GM12878 (cell line): Measurements from ENCODE around the gene ASCC1. TPM values are rescaled to one million over a fixed set of nuclear protein-coding genes. Genes with fewer than 3 reads are reported as not detected.
A peak's percentile ranks its signal among the peaks of the same experiment; 100 is the strongest.

Experiments
- ATAC-seq: fragments of 200-7000 bp; cut with Tn5 transposase; 3 replicates; pipeline ENCODE4 v1.9.1; 2020; ENCODE audit warnings: mild to moderate bottlenecking, moderate library complexity
- BruUV-seq: library from RNA; stranded (reverse); fragments of 400-500 nt; replicated peaks from 2 replicates; lab custom pipeline; 2021; lab: Mats Ljungman, UMichigan
- CTCF ChIA-PET: fragments of 300-600 bp; sonication (Branson Sonifier 250); formaldehyde crosslinking; extraction: SDS; loops from one replicate; lab custom pipeline; 2021; ENCODE audit warnings: inconsistent platforms; lab: Yijun Ruan, JAX
- POLR2A ChIA-PET: fragments of 350-600 bp; formaldehyde crosslinking; extraction: SDS; loops from one replicate; lab custom pipeline; 2021; ENCODE audit warnings: inconsistent platforms; lab: Charles Lee
- RAD21 ChIA-PET: fragments of 300-600 bp; sonication (Branson Sonifier 250); formaldehyde crosslinking; loops from one replicate; lab custom pipeline; 2023; ENCODE audit warnings: antibody characterized with exemption; ENCODE audit not compliant: unreplicated experiment; lab: Charles Lee
- SMC1A ChIA-PET: fragments of 300-600 bp; sonication (Branson Sonifier 250); formaldehyde crosslinking; loops from one replicate; lab custom pipeline; 2023; ENCODE audit not compliant: unreplicated experiment, uncharacterized antibody; lab: Charles Lee
- DNase-seq: peaks from one replicate; pipeline ENCODE4 v3.0.0-alpha.2; 2011; ENCODE audit warnings: low read depth, low spot score
- FAIRE-seq: peaks from 3 replicates; lab custom pipeline; 2011; peaks lifted over from hg19 to GRCh38; lab: Jason Lieb, UNC
- H2AFZ ChIP-seq: 2 replicates; pipeline ENCODE4 v1.6.0; 2011; ENCODE audit warnings: low read depth, low read length, control low read depth; ENCODE audit not compliant: control insufficient read depth
- H3K27ac ChIP-seq: 2 replicates; pipeline ENCODE4 v1.5.1; 2011; ENCODE audit warnings: control low read depth; ENCODE audit not compliant: control insufficient read depth, insufficient read depth
- H3K27me3 ChIP-seq, 2 experiments: replicated peaks in 1 of 2; 2 replicates each; pipeline versions ENCODE4 v1.6.0 to v1.6.1; 2011; ENCODE audit warnings: low read length in 1 of 2; ENCODE audit not compliant: control insufficient read depth in 2 of 2, insufficient read depth in 2 of 2
- H3K36me3 ChIP-seq, 2 experiments: 2 replicates each; pipeline ENCODE4 v1.5.1; 2011; ENCODE audit warnings: low read length in 1 of 2; ENCODE audit not compliant: control insufficient read depth in 2 of 2, insufficient read depth in 2 of 2
- H3K4me1 ChIP-seq: 2 replicates; pipeline ENCODE4 v1.6.1; 2011; ENCODE audit warnings: mild to moderate bottlenecking, low read length, moderate library complexity, mixed read lengths; ENCODE audit not compliant: control insufficient read depth, insufficient read depth
- H3K4me2 ChIP-seq: 2 replicates; pipeline ENCODE4 v1.6.0; 2011; ENCODE audit warnings: control low read depth; ENCODE audit not compliant: control insufficient read depth, insufficient read depth
- H3K4me3 ChIP-seq: fragments of 200-600 bp; sonication (generic); 2 replicates; pipeline ENCODE4 v1.5.1; 2016
- H3K79me2 ChIP-seq: 2 replicates; pipeline ENCODE4 v1.6.0; 2011; ENCODE audit warnings: low read length; ENCODE audit not compliant: control insufficient read depth, insufficient read depth
- H3K9ac ChIP-seq: 2 replicates; pipeline ENCODE4 v1.8.0; 2011; ENCODE audit warnings: low read length, control low read depth, mixed read lengths; ENCODE audit not compliant: control insufficient read depth, insufficient read depth
- H3K9me3 ChIP-seq: replicated peaks from 3 replicates; pipeline ENCODE4 v1.5.1; 2011; ENCODE audit warnings: mild to moderate bottlenecking, low read length; ENCODE audit not compliant: control insufficient read depth, insufficient read depth
- H4K20me1 ChIP-seq: 2 replicates; pipeline ENCODE4 v1.6.0; 2011; ENCODE audit not compliant: control insufficient read depth, insufficient read depth
- CBFB ChIP-seq: IDR thresholded peaks from 2 replicates; pipeline ENCODE4 v1.6.1; 2016; ENCODE audit warnings: antibody characterized with exemption, low read depth
- DPF2 ChIP-seq: fragments of 450-650 bp; IDR thresholded peaks from 2 replicates; pipeline ENCODE4 v1.6.1; 2017; ENCODE audit warnings: mild to moderate bottlenecking
- FOXK2 ChIP-seq: fragments of 450-650 bp; IDR thresholded peaks from 2 replicates; pipeline ENCODE4 v1.6.1; 2017; ENCODE audit warnings: mild to moderate bottlenecking, moderate library complexity
- IKZF1 ChIP-seq: fragments of 450-650 bp; conservative IDR thresholded peaks from 2 replicates; pipeline ENCODE4 v1.6.1; 2017; ENCODE audit warnings: antibody characterized with exemption, mild to moderate bottlenecking
- POLR2AphosphoS5 ChIP-seq: IDR thresholded peaks from 2 replicates; pipeline ENCODE4 v1.6.1; 2011; ENCODE audit warnings: mild to moderate bottlenecking, low read length, inconsistent platforms
- RUNX3 ChIP-seq: IDR thresholded peaks from 2 replicates; pipeline ENCODE4 v1.6.1; 2012; ENCODE audit warnings: low read length, inconsistent platforms
- SIN3A ChIP-seq: IDR thresholded peaks from 2 replicates; pipeline ENCODE4 v1.6.1; 2012; ENCODE audit warnings: low read depth, low read length, improper control_type of control experiment
- TCF12 ChIP-seq: IDR thresholded peaks from 2 replicates; pipeline ENCODE4 v1.6.1; 2011; ENCODE audit warnings: low read depth, mild to moderate bottlenecking, low read length
- WRNIP1 ChIP-seq: IDR thresholded peaks from 2 replicates; pipeline ENCODE4 v1.6.1; 2011; ENCODE audit warnings: low read depth, low read length, improper control_type of control experiment, borderline replicate concordance
- WGBS: methylation state at CpG from one replicate; pipeline ENCODE4 v1.1.6; 2016; ENCODE audit warnings: low lambda C conversion rate; ENCODE audit not compliant: insufficient replicate concordance, insufficient coverage; ENCODE audit errors: missing lambda C conversion rate; 5-methylcytosine and 5-hydroxymethylcytosine counted together
- in situ Hi-C: fragments of 300-500 bp; cut with MboI; formaldehyde crosslinking; loops from 9 replicates; pipeline ENCODE4 v1.14.3; 2018; ENCODE audit warnings: mixed read lengths
- intact Hi-C: fragments of 100-400 bp; cut with micrococcal nuclease; formaldehyde crosslinking; loops from one replicate; pipeline ENCODE4 v1.14.2; 2022; ENCODE audit not compliant: unreplicated experiment
- polyA plus RNA-seq, 11 experiments: library from polyadenylated mRNA; depleted of rRNA in 4 of 11; unstranded in 6 of 11; stranded (reverse) in 5 of 11; fragments of >200 nt; fragmentation: Nextera tagmentation in 4 of 11; fragmentation: Illumina TruSeq in 1 of 11; extraction: Ambion mirVana in 4 of 11; extraction: Trizol in 1 of 11; gene quantifications; 1 replicate in 1 of 11; 2 replicates in 10 of 11; pipeline versions ENCODE4 v1.2.1 to v1.2.3, GENCODE V29; 2011 to 2016; ENCODE audit warnings: inconsistent platforms in 2 of 11, missing spikeins in 2 of 11, low read depth in 1 of 11
- total RNA-seq, 4 experiments: library from RNA; depleted of rRNA in 3 of 4; stranded (reverse); fragments of >200 nt in 3 of 4; fragmentation: Illumina TruSeq in 1 of 4; extraction: Trizol in 1 of 4; gene quantifications; 2 replicates each; pipeline versions ENCODE4 v1.2.1 to v1.2.3, GENCODE V29; 2013 to 2021
- TF ChIP-seq, protein P1 (sequence below): IDR thresholded peaks from 2 replicates; pipeline ENCODE4 v1.6.1; 2011; ENCODE audit warnings: borderline replicate concordance, low read depth, mild to moderate bottlenecking, moderate library complexity, low read length; ENCODE audit not compliant: insufficient read depth, poor library complexity, severe bottlenecking
- TF ChIP-seq, protein P2 (sequence below): fragments of 450-650 bp; IDR thresholded peaks from 2 replicates; pipeline ENCODE4 v1.6.1; 2016; ENCODE audit warnings: mild to moderate bottlenecking, moderate library complexity, borderline replicate concordance
- TF ChIP-seq, protein P3 (sequence below): fragments of 450-650 bp; IDR thresholded peaks from 2 replicates; pipeline ENCODE4 v1.6.1; 2018; ENCODE audit warnings: mild to moderate bottlenecking, low read depth, moderate library complexity; ENCODE audit not compliant: partially characterized antibody
- TF ChIP-seq, protein P4 (sequence below): fragments of 150-350 bp; IDR thresholded peaks from 2 replicates; pipeline ENCODE4 v1.6.1; 2014; ENCODE audit warnings: mild to moderate bottlenecking, low read depth, low read length

Gene ASCC1
- total and polyA plus RNA-seq, 10 of the 15 experiments (the other 5 are each of a cell fraction or from before 2014, with no cell fraction given), result 23.3 to 80.6 (median 42.8) TPM

DNA sequence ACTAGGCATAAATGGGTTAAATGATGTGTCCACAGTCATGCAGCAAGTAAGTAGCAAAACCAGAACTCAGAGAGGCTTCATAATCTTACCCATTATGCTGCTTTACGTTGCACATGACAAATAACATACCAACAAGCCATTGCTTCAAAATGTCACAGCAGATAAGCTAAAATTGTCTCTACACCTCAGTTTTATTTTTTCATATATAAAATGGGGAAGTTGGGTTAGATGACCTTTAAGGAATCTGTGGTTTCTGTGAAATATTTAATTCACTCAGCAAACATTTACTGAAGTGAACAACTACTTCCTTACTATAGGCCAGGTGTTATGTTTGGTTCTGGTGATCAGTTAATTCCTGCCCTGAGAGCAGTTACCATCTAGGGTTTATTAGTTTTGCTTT lies 2.2 kb upstream of the ASCC1 start:
- RAD21 ChIA-PET, result interaction anchor here (0.9 to 10.2 kb wide), 18 partner anchors 27 to 170 kb away, joined by 3 to 129 read pairs (median 8); no protein-coding TSS in a partner anchor
- SMC1A ChIA-PET, result interaction anchor here (0.8 to 9.4 kb wide), 29 partner anchors 11 to 169 kb away, joined by 3 to 122 read pairs (median 6); no protein-coding TSS in a partner anchor
- no peak overlapping the region; the same call in 1 of the 2 replicates for H2AFZ ChIP-seq
- peaks cover 68% of the 10 kb centered on the region for H3K79me2 ChIP-seq
- H3K27ac ChIP-seq, result peak overlapping the region; percentile 96
- no TSS peak for BruUV-seq
- H3K4me3 ChIP-seq, result peak overlapping the region; percentile 56
- DNase-seq (no peak), ATAC-seq (peak; percentile 22), FAIRE-seq (peak; percentile 18)
- CTCF ChIA-PET, result interaction anchor here (0.7 to 9.7 kb wide), 16 partner anchors 11 to 260 kb away, joined by 3 to 127 read pairs (median 8); no protein-coding TSS in a partner anchor
- in situ Hi-C loops (loop anchor here (5.0 kb wide), 1 partner anchor 166 kb away; no protein-coding TSS in a partner anchor), intact Hi-C loops (loop anchor here (2.0 to 5.0 kb wide), 6 partner anchors 44 to 321 kb away; no protein-coding TSS in a partner anchor)
- POLR2A ChIA-PET, result interaction anchor here (0.6 to 6.9 kb wide), 15 partner anchors 25 to 158 kb away, joined by 3 to 82 read pairs (median 6); no protein-coding TSS in a partner anchor
- peaks cover 0 to 3% of the 10 kb centered on the region in 2 experiments; a peak in 1 of 4 replicates for H3K36me3 ChIP-seq
- WGBS, result 0% methylated on average over 1 of the region's 1 CpG
- peak overlapping the region; percentile 86 for H3K9ac ChIP-seq
- no peaks in the 10 kb centered on the region for H4K20me1 ChIP-seq
- peaks cover 32% of the 10 kb centered on the region for H3K4me1 ChIP-seq
- peak overlapping the region; percentile 89 for H3K4me2 ChIP-seq
- H3K27me3 ChIP-seq, result no peaks in the 10 kb centered on the region
- H3K9me3 ChIP-seq, result no peaks in the 10 kb centered on the region
- TF ChIP-seq, protein P1, sequence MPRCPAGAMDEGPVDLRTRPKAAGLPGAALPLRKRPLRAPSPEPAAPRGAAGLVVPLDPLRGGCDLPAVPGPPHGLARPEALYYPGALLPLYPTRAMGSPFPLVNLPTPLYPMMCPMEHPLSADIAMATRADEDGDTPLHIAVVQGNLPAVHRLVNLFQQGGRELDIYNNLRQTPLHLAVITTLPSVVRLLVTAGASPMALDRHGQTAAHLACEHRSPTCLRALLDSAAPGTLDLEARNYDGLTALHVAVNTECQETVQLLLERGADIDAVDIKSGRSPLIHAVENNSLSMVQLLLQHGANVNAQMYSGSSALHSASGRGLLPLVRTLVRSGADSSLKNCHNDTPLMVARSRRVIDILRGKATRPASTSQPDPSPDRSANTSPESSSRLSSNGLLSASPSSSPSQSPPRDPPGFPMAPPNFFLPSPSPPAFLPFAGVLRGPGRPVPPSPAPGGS, result no peak
- TF ChIP-seq RUNX3, result peak; percentile 76
- TF ChIP-seq, protein P2, sequence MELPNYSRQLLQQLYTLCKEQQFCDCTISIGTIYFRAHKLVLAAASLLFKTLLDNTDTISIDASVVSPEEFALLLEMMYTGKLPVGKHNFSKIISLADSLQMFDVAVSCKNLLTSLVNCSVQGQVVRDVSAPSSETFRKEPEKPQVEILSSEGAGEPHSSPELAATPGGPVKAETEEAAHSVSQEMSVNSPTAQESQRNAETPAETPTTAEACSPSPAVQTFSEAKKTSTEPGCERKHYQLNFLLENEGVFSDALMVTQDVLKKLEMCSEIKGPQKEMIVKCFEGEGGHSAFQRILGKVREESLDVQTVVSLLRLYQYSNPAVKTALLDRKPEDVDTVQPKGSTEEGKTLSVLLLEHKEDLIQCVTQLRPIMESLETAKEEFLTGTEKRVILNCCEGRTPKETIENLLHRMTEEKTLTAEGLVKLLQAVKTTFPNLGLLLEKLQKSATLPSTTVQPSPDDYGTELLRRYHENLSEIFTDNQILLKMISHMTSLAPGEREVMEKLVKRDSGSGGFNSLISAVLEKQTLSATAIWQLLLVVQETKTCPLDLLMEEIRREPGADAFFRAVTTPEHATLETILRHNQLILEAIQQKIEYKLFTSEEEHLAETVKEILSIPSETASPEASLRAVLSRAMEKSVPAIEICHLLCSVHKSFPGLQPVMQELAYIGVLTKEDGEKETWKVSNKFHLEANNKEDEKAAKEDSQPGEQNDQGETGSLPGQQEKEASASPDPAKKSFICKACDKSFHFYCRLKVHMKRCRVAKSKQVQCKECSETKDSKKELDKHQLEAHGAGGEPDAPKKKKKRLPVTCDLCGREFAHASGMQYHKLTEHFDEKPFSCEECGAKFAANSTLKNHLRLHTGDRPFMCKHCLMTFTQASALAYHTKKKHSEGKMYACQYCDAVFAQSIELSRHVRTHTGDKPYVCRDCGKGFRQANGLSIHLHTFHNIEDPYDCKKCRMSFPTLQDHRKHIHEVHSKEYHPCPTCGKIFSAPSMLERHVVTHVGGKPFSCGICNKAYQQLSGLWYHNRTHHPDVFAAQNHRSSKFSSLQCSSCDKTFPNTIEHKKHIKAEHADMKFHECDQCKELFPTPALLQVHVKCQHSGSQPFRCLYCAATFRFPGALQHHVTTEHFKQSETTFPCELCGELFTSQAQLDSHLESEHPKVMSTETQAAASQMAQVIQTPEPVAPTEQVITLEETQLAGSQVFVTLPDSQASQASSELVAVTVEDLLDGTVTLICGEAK, result no peak
- TF ChIP-seq, protein P3, sequence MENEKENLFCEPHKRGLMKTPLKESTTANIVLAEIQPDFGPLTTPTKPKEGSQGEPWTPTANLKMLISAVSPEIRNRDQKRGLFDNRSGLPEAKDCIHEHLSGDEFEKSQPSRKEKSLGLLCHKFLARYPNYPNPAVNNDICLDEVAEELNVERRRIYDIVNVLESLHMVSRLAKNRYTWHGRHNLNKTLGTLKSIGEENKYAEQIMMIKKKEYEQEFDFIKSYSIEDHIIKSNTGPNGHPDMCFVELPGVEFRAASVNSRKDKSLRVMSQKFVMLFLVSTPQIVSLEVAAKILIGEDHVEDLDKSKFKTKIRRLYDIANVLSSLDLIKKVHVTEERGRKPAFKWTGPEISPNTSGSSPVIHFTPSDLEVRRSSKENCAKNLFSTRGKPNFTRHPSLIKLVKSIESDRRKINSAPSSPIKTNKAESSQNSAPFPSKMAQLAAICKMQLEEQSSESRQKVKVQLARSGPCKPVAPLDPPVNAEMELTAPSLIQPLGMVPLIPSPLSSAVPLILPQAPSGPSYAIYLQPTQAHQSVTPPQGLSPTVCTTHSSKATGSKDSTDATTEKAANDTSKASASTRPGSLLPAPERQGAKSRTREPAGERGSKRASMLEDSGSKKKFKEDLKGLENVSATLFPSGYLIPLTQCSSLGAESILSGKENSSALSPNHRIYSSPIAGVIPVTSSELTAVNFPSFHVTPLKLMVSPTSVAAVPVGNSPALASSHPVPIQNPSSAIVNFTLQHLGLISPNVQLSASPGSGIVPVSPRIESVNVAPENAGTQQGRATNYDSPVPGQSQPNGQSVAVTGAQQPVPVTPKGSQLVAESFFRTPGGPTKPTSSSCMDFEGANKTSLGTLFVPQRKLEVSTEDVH, result no peak
- 0 out of 2 replicates have a peak, but pooled peaks have one; percentile 46 for TF ChIP-seq CBFB
- TF ChIP-seq IKZF1, result peak; percentile 21; the same call in 1 of the 2 replicates
- TF ChIP-seq FOXK2, result no peak
- TF ChIP-seq TCF12, result no peak
- no peak for TF ChIP-seq POLR2AphosphoS5
- no peak for TF ChIP-seq WRNIP1
- TF ChIP-seq DPF2, result no peak
- TF ChIP-seq SIN3A, result no peak
- TF ChIP-seq, protein P4, sequence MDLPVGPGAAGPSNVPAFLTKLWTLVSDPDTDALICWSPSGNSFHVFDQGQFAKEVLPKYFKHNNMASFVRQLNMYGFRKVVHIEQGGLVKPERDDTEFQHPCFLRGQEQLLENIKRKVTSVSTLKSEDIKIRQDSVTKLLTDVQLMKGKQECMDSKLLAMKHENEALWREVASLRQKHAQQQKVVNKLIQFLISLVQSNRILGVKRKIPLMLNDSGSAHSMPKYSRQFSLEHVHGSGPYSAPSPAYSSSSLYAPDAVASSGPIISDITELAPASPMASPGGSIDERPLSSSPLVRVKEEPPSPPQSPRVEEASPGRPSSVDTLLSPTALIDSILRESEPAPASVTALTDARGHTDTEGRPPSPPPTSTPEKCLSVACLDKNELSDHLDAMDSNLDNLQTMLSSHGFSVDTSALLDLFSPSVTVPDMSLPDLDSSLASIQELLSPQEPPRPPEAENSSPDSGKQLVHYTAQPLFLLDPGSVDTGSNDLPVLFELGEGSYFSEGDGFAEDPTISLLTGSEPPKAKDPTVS, result no peak
